Activated T-helper 1 cell treated with anti-CD3 and anti-CD28 coated beads, Interleukin-12 subunit alpha, Interleukin-12 subunit beta, Interleukin-2, Interleukin-4 antibody, amounts not matched to agents 30 ng/mL and 10 ng/mL and 1 ng/mL, durations not matched to agents 14 hours and 24 hours and 36 hours (primary cell): ENCODE results near the gene AGXT. TPM values are rescaled to one million over a fixed set of nuclear protein-coding genes. Genes with fewer than 3 reads are reported as not detected.

ENCODE experiments used
- DNase-seq: peaks from one replicate; pipeline ENCODE4 v3.0.0; 2021; ENCODE audit warnings: low spot score
- H3K27ac Mint-ChIP-seq: one replicate; pipeline ENCODE4 v1.8.0; 2021; ENCODE audit warnings: mild to moderate bottlenecking, mixed read lengths
- H3K27me3 Mint-ChIP-seq: one replicate; pipeline ENCODE4 v1.8.0; 2022; ENCODE audit warnings: mild to moderate bottlenecking, moderate library complexity, mixed read lengths; ENCODE audit not compliant: insufficient read depth
- H3K36me3 Mint-ChIP-seq: one replicate; pipeline ENCODE4 v1.8.0; 2021; ENCODE audit warnings: low read depth, mixed read lengths
- H3K4me1 Mint-ChIP-seq: one replicate; pipeline ENCODE4 v1.8.0; 2021; ENCODE audit warnings: low read depth, mixed read lengths
- H3K4me3 Mint-ChIP-seq: one replicate; pipeline ENCODE4 v1.8.0; 2021; ENCODE audit warnings: mild to moderate bottlenecking, moderate library complexity, mixed read lengths
- H3K9me3 Mint-ChIP-seq: one replicate; pipeline ENCODE4 v1.8.0; 2021; ENCODE audit warnings: mixed read lengths
- intact Hi-C: fragments of 100-400 bp; cut with micrococcal nuclease; formaldehyde crosslinking; loops from one replicate; pipeline ENCODE4 v1.15.1; 2024
- total RNA-seq: library from RNA; stranded (reverse); gene quantifications from 2 replicates; pipeline ENCODE4 v1.2.3, GENCODE V29; 2022

The AGXT gene
- total RNA-seq, 1 donor from 2014 or later, result not detected

GRCh38 chr2:240848900-240849680 is 19.5 kb upstream of the AGXT start:
- Mint-ChIP-seq H3K27me3 (peaks cover under 1% of the 10 kb centered on the region), H3K27ac (no peak overlapping the region), H3K4me3 (no peak overlapping the region), H3K9me3 (peaks cover 24% of the 10 kb centered on the region), H3K4me1 (no peaks in the 10 kb centered on the region), H3K36me3 (no peaks in the 10 kb centered on the region)
- no peak for DNase-seq
- intact Hi-C loops, result no loop called here

- no peak for DNase-seq
- intact Hi-C loops, result loop anchor here (5.0 kb wide), 2 partner anchors 367 to 882 kb away; partner anchors contain the start of gene D2HGDH
- no peaks in the 10 kb centered on the region for H3K4me1 Mint-ChIP-seq
- H3K27me3 Mint-ChIP-seq, result no peaks in the 10 kb centered on the region
- no peaks in the 10 kb centered on the region for H3K36me3 Mint-ChIP-seq
- no peak overlapping the region for H3K4me3 Mint-ChIP-seq
- no peak overlapping the region for H3K27ac Mint-ChIP-seq
- peaks cover 25% of the 10 kb centered on the region for H3K9me3 Mint-ChIP-seq
Measured at GRCh38 chr2:240850026-240850425, 18.6 kb upstream of the AGXT start.

- Mint-ChIP-seq H3K27me3 (no peaks in the 10 kb centered on the region), H3K4me1 (no peaks in the 10 kb centered on the region), H3K9me3 (peaks cover 23% of the 10 kb centered on the region), H3K4me3 (no peak overlapping the region), H3K36me3 (no peaks in the 10 kb centered on the region), H3K27ac (no peak overlapping the region)
- DNase-seq, result no peak
- intact Hi-C loops, result loop anchor here (5.0 kb wide), 2 partner anchors 367 to 882 kb away; partner anchors contain the start of gene D2HGDH
Measured at GRCh38 chr2:240850756-240851077, 17.9 kb upstream of the AGXT start.

- intact Hi-C loops, result loop anchor here (5.0 kb wide), 2 partner anchors 366 to 881 kb away; partner anchors contain the start of gene D2HGDH
- Mint-ChIP-seq H3K9me3 (peaks cover 18% of the 10 kb centered on the region), H3K4me3 (no peak overlapping the region), H3K27me3 (no peaks in the 10 kb centered on the region), H3K4me1 (no peaks in the 10 kb centered on the region), H3K27ac (no peak overlapping the region), H3K36me3 (no peaks in the 10 kb centered on the region)
- peak; percentile 65 for DNase-seq
Measured at GRCh38 chr2:240851078-240851991, 17.3 kb upstream of the AGXT start.

GRCh38 chr2:240852671-240853314 is 15.8 kb upstream of the AGXT start:
- no peak for DNase-seq
- no peaks in the 10 kb centered on the region for H3K36me3 Mint-ChIP-seq
- intact Hi-C loops, result loop anchor here (5.0 kb wide), 2 partner anchors 365 to 880 kb away; partner anchors contain the start of gene D2HGDH
- no peaks in the 10 kb centered on the region for H3K27me3 Mint-ChIP-seq
- peaks cover 13% of the 10 kb centered on the region for H3K9me3 Mint-ChIP-seq
- no peaks in the 10 kb centered on the region for H3K4me1 Mint-ChIP-seq
- H3K4me3 Mint-ChIP-seq, result no peak overlapping the region
- no peak overlapping the region for H3K27ac Mint-ChIP-seq

- intact Hi-C loops, result no loop called here
- DNase-seq, result no peak
- no peak overlapping the region for H3K27ac Mint-ChIP-seq
- H3K4me1 Mint-ChIP-seq, result no peaks in the 10 kb centered on the region
- peaks cover 12% of the 10 kb centered on the region for H3K9me3 Mint-ChIP-seq
- no peaks in the 10 kb centered on the region for H3K36me3 Mint-ChIP-seq
- H3K27me3 Mint-ChIP-seq, result peaks cover 3% of the 10 kb centered on the region
- H3K4me3 Mint-ChIP-seq, result no peak overlapping the region
Measured at GRCh38 chr2:240855670-240856069, 13.0 kb upstream of the AGXT start.

- no peak overlapping the region for H3K4me3 Mint-ChIP-seq
- H3K9me3 Mint-ChIP-seq, result peaks cover 12% of the 10 kb centered on the region
- no peak for DNase-seq
- H3K36me3 Mint-ChIP-seq, result no peaks in the 10 kb centered on the region
- intact Hi-C loops, result no loop called here
- H3K27ac Mint-ChIP-seq, result no peak overlapping the region
- peaks cover 6% of the 10 kb centered on the region for H3K27me3 Mint-ChIP-seq
- no peaks in the 10 kb centered on the region for H3K4me1 Mint-ChIP-seq
Measured at GRCh38 chr2:240856151-240856980, 12.3 kb upstream of the AGXT start.

- intact Hi-C loops, result no loop called here
- H3K4me3 Mint-ChIP-seq, result no peak overlapping the region
Measured at GRCh38 chr2:240857039-240858008, 11.3 kb upstream of the AGXT start.

GRCh38 chr2:240858321-240858720 is 10.3 kb upstream of the AGXT start:
- H3K4me1 Mint-ChIP-seq, result no peaks in the 10 kb centered on the region
- H3K27ac Mint-ChIP-seq, result no peak overlapping the region
- DNase-seq, result no peak
- peaks cover 9% of the 10 kb centered on the region for H3K27me3 Mint-ChIP-seq
- intact Hi-C loops, result no loop called here
- H3K36me3 Mint-ChIP-seq, result no peaks in the 10 kb centered on the region
- H3K9me3 Mint-ChIP-seq, result peaks cover 12% of the 10 kb centered on the region
- no peak overlapping the region for H3K4me3 Mint-ChIP-seq

More at GRCh38 chr2:240857039-240858008, 11.3 kb upstream of the AGXT start:
- DNase-seq, result no peak
- no peak overlapping the region for H3K27ac Mint-ChIP-seq
- H3K36me3 Mint-ChIP-seq, result no peaks in the 10 kb centered on the region
- H3K4me1 Mint-ChIP-seq, result no peaks in the 10 kb centered on the region
- H3K9me3 Mint-ChIP-seq, result peaks cover 12% of the 10 kb centered on the region
- H3K27me3 Mint-ChIP-seq, result peaks cover 6% of the 10 kb centered on the region

GRCh38 chr2:240858871-240859270 is 9.8 kb upstream of the AGXT start:
- H3K36me3 Mint-ChIP-seq, result no peaks in the 10 kb centered on the region
- DNase-seq, result no peak
- no peak overlapping the region for H3K27ac Mint-ChIP-seq
- peaks cover 15% of the 10 kb centered on the region for H3K27me3 Mint-ChIP-seq
- intact Hi-C loops, result no loop called here
- H3K9me3 Mint-ChIP-seq, result peaks cover 12% of the 10 kb centered on the region
- no peaks in the 10 kb centered on the region for H3K4me1 Mint-ChIP-seq
- no peak overlapping the region for H3K4me3 Mint-ChIP-seq

GRCh38 chr2:240861547-240861946 is 7.1 kb upstream of the AGXT start:
- Mint-ChIP-seq H3K4me1 (no peaks in the 10 kb centered on the region), H3K27ac (no peak overlapping the region), H3K36me3 (no peaks in the 10 kb centered on the region), H3K27me3 (peaks cover 27% of the 10 kb centered on the region), H3K9me3 (no peaks in the 10 kb centered on the region), H3K4me3 (no peak overlapping the region)
- intact Hi-C loops, result no loop called here
- DNase-seq, result no peak
